ENCODE results near the gene UTS2B.

The UTS2B gene

DNA sequence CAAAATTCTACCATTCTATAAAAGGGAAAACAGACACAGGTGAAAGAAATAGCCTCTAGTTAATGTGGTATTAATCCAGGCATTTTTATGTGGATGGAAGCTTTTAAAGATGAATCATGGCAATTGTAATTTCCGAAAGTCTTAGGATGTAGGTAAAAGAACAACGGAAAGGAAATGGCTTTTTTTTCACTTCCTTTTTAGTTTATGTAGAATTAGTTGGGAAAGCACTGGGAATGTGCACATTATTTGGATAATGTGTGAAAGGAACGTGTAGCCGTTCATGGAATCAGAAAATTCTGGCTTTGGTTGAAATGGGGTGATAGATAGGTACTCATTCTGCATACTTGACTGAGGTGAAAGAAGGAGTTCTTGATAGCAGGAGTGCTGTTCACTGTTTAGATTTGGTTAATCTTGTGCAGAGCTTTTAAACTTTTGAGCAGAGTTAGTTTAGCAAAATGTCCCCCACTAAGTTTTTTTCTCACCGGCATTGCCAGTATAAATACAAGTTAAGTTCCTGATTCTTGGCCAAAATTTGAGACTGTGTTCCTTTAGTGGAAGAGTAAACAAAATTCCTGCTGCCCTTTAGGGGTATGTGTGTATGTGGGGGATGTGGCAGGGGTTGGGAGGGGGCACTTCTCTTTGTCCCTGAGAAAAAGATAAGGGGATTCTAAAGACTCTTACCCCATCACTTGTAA, 20.2 kb upstream of the UTS2B start:
- DNase-seq = no peak

DNA sequence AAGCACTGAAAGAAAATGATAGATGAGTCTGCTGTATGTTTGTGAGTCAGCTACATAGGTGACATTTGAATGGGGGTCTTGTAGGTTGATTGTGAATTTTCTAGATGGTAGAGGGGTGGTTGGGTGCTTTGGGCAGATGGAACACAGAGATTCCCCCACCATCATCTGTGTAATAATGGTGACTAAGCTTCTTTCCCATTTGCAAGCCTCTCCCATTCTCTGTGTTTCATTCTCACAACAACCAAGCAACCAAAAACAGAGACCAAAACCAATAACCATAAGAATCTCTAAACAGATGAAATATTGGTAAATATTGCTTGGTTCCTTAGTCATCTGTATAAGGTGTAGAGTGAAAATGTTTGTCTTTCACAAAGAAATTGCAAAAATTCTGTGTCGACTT, 17.8 kb upstream of the UTS2B start:
- DNase-seq = no peak

DNA sequence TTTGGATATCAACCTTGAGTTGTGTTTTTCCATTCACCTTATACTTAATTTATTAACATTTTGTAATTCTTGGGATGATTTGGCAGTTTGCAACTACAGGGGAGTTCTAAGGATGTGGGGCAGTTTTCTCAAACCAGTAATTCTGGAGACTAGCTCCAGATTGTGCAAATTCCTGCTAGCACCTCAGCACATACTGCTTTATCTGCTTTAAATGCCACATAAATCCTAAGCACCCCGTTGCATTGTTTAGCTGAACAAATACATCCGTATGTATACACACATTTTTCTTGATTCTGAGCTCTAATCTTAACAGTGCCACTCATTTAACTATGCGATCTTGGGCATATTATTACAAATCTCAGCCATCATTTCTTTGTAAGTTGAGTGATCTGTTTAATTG, 16.9 kb upstream of the UTS2B start:
- no peak for DNase-seq

DNA sequence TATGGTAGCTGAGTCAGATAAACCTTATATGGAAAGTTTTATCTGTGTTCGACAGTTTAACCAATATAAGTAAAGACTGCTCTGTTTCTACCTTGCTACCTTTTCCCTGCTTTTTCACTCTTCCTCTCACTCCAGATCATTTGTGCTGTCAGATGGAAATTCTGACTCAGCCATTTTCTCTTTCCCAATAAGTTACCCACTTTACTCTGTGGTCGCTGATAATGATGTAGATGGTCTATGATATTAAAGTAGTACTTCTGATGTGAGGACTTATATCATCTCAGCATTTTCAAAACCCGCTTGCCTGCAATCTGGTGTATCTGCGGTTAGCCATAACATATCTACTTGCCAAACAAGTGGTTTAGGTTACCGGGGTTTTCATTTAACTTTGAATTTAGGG, 15.0 kb upstream of the UTS2B start:
- peak; percentile 12 for DNase-seq

DNA sequence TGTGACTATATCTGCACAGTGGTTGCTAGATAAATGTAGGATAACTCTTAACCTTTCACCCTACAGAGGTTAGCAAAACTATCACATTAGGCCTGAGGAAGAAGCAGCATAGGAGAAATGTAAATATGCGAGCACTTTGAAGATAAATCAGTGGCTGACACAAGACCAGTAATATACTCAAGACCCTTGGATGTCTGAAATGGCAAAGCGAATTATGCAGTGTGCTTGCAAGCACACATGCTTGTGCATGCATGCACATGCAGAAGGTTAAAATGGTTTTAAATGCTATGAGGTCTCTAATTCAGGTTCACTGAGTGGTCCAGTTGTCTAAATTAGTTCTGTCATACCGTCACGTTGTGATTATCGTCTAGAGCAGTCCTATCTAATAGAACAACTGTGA, 13.6 kb upstream of the UTS2B start:
- DNase-seq = no peak

DNA sequence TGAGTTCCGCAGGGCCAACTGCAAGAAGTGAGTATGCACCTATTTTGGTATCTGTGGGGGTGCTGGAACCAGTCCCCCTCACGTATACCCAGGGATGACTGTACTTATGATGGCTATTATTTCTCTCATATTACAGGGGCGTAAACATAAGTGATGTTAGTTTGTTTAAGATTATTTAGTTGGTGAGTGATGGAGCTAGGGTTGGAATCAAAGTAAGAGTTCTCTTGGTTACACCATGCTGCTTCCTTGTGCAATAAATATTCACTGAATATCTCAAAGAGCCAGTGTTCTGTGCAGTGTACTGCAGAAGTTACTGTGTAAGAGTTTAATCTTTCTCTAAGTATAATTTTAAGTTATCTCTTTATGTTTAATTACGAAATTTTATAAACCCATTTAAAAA, 12.8 kb upstream of the UTS2B start:
- DNase-seq = no peak

DNA sequence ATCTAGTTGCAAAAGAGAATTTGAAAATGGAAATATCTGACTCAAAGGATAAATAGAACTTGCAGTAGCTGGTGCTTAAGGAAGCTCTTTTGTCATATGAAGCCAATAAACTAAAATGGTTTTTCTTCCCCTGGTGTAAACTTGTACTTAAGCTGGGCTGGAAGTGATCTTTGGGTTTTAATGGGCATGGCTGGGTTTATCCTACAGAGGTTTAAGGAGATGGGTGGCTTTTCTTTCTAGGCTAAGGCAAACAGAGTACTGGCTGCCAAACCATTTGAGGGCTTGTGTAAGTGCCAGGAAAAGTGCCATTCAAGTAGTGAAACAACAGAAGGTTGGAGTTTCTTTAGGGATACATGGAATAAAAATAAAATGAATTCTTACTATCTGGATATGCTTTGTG, 12.1 kb upstream of the UTS2B start:
- DNase-seq = no peak

DNA sequence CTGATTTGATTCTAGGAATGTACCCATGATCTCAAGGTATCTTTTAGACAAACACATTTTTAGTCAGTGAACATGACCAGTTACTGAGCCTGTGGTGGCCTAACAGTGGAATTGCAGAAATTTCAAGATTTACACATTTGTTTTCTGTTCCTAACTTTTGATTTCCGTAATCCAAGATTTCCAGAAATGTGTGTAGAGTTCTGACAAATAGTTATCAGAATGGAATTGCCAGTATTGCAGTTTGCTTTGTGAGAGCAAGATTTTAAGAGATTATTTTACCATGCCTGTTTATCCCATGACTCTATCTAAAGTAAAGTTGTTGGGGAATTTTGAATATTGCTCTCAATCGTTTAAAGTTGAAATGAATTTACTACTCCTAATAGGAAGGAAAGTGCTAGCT, 11.7 kb upstream of the UTS2B start:
- DNase-seq = no peak

DNA sequence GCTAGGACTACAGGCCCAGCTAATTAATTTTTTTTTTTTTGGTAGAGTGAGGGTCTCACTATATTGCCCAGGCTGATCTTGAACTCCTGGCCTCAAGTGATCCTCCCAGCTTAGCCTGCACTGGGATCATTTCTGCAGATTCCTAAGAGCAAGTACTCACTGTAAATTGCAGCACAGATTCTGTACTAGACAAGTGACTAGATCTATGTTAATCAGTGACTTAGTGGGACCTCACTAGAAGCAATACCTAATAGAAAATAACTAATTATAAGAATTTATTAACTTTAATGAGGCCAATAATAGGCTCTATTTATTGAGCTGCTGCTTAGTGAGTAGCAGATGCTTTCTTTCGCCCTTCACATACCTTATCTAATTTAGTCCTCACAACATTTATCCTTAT, 10.6 kb upstream of the UTS2B start:
- no peak for DNase-seq

DNA sequence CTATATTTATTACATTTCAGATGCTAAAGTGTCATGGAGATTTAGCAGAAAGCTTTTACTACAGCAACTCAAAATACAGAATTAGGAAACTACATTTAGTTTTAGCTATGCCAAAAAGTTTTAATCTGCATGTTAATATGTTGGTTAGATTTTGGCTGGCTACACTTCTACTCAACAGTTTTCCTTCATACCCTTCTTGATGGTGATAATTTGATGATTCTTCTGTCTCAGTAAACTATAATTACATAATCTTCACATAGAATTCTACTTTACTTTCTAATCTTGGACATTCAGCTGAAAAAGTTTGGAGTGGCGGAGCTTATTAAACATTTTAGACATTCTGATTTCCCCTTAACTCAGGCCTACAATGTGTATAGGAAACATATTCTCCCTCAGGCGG, 10.0 kb upstream of the UTS2B start:
- DNase-seq = no peak

DNA sequence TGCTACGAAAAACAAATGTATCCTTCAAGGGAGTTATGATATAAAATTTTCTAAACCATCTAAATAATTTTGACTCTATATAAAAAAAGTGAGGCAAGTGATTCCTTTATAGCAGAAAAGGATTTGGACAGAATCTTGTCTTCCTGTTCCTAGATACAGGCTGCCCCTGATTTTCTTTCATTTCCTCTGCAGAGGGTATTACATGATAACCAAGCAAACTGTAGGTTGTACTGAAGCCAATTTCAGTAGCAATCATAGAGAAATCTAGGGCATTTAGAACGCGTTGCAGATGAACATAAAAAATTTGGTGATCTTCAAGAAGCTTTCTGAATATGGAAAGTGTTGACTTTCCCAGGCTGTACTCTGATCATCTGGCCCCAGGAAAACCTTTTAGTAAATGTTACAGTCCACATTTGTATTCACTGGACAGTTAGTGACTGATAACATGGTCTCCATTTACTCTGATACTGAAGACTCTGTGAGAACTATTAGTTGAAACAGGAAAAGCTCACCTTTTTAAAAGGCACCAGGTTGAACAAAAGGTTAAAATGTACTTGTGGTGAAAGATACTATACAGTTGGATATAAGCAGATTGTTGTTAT, 9.1 kb upstream of the UTS2B start:
- no peak for DNase-seq

DNA sequence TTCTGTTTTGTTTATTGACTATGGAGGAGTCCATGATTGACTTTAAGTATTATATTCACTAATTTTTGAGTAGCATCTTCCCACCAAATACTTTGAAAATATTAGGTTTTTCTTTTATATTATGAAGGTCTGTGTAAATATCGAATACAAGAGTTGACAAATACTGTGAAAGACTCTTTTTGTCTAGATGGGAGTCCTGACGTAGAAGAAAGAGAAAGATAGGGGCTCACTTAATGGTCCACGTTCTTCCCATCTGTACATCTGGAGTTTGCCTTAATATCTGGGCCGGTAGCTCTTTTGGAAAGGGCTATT, 7.8 kb upstream of the UTS2B start:
- DNase-seq = no peak

DNA sequence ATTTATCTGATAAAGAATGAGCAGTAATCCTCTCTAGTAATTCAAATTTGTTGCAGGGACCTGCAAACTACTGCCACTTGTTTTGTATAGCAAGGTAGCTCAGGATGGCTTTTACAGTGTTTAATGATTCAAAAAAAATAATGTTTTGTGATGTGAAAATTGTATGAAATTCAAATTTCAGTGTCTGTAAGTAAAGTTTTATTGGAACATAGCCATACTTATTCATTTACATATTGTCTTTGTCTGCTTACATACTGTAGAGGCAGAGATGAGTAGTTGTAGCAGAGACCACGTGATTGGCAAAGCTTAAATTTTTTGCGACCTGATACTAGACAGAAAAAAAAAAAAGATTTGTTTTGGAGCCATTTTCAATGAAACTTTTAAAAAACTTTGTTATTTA, 6.5 kb upstream of the UTS2B start:
- DNase-seq = no peak

DNA sequence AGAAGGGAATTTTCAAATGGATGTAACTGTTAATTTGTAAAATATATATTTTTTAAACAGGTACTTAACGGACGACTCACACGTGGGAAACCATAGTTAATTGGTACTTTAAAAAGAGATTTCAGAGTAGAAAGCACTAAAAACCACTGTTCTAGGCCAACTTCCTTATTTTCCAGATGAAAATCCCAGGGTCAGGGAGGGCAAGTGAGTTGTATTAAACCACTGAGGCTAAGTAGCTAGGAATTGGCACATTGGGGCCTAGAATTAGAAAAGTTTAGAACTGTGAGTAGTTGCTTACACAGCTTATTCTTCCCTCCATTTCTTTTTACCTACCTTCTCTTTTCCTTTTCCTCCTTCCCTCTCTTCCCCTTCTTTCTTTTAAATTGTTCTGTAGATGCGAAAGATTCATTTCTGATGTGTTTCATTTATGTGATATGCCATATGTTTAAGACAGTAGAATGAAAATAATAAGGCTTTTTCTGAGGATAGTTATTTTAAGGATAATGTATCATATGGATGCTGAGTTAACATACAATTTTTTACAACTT, 4.1 kb upstream of the UTS2B start:
- DNase-seq = no peak

DNA sequence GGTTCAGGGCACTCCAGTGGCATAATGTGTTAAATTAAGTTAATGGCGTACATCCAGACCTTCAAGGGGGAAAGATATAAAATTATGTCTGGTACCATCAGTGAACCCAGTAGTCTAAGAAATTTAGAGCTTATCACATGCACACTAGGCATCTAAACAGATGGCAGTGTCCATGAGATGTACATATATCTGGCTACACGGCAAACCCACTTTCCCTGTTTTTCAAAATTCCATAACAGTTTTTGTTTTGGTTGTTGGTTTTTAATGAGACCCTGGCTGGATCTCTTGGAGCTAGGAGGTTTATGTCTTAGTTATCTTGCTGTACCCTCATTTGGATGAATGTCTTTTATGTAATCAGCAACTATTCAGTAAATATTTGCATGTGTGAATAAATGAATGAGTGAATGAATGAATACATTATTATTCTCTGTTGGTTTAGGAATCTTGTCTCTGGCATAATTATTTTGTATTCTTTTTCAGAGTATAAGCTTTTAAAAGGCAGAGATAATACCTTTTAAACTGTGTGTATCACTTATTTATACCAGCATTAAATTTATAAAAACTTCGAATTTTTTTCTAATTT, 3.1 kb upstream of the UTS2B start:
- DNase-seq = no peak

DNA sequence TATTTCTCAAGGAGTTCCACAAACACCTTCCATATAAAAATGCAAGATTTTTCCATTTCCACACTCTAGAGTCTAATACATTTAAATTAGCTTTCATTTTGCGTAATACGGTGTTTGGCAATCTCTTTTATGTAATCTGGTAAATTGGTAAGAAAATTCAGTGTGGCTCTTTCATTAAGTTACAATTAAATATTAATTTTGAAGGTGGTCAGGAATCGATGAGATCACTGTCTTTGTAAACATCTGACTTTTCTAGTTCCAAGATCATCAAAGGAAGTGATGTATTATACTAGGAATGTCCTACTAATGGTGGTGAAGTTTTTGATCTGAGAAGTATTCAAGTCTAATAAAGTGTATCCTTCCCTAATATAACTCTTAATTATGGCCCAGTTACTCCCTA, 1.1 kb upstream of the UTS2B start:
- no peak for DNase-seq

DNA sequence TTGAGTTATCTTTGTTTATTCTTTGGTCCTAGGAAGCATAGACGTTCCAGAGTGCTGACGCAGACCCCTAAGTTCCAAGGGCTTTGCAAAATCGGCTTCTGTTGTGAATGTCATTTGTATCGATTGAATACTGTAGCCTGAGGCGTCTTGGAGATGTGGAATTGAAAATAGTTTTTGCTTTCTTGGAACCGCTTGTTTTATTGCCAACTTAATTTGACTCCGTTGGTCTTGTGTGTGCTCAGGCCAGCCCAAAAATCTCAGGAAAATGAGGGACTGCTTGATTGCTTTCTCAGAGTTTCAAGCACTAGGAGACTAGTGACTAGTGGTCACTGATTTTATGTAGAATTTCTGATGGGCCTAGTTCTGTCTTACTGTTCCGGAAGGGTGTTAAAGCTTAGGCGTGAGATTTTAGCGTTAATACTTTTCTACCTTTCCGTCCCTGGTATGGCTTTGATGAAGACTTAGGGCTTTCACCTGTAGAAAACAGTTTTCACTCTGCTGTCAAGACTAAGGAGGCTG, 263 bp upstream of the UTS2B start:
- no peak for DNase-seq

DNA sequence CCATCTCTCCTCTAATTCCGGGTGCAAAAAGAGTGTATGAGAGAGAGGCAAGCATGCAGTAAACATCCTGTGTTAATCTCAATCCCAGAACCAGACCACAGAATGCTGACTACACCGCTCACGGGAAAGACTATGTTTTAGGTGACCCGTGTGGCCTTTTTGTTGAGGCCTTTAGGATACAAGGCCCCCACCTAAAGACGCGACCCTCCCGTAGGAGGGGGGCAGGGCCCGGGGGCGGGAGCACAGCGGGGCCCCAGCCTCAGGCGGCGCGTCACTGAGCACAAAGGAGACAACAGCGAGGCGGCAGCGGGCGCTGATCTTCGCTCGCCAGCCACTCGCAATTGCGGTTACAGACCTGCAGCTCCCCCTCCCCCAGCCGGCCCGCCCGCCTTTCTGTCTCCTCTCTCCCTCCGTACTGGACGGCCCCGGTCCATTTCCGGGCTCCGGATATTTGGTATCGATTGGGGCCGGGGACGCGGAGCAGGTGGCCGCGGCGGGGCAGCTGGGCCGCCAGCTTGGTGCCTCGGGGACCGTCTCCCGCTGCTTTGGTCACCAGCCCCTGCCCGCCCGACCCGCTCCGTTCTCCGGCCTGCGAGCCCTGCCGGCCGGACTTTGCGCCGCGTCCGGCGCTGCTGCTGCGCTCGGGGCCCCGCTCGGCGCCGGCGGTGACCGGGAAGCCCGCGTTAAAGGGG, 1.2 kb downstream of the UTS2B start, which contains the start of gene CCDC50:
CCDC50 (plus strand) TSS at position 433 of the 692 bp plus-strand sequence. CDS start 281 bp downstream, outside the sequence.
- DNase-seq = peak; percentile 64

DNA sequence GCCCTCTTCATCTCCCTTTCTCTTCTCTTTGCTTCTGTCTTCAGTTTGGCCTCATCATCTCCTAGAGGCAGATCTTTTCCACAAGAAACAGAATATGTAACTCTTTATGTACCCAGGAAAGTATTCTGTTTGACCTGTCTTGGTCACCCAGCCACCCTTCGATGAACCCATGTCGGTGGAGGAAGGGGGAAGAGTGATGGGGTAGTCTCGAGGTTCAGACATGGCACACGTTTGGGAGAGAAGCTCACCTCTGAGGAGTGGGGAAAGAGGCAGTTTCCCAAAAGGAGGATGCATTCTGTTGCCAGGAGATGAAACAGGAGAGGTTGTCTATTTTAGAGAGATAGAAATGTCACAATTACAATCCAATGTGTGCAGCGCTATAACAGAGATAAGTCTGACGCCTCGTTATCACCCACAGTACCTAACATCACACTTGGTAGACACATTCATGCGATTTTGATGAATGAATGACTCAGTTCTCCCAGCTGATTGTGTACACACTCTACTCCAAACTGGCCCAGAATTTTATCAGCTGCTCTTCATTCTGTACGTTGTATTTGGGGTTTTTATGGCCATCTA, 1.9 kb downstream of the UTS2B start:
- no peak for DNase-seq

DNA sequence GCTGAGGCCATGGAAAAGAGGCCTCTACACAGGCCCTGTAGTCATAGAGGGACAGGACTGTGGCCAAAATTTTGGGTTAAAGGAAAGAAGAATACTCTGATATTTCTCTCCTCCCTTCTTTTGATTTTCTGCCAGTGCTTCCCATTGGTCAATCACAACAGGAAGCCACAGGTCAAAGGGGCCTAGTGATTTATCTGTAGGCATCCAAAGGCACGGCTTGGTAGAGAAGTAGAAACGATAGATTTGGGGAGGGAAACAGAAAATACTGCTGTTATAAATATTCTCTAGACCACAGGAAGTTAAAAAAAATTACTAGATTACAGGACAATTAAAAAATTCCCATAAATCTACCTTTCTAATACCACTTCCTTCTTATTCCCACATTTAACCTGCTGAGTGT, 2.8 kb downstream of the UTS2B start:
- DNase-seq = no peak

DNA sequence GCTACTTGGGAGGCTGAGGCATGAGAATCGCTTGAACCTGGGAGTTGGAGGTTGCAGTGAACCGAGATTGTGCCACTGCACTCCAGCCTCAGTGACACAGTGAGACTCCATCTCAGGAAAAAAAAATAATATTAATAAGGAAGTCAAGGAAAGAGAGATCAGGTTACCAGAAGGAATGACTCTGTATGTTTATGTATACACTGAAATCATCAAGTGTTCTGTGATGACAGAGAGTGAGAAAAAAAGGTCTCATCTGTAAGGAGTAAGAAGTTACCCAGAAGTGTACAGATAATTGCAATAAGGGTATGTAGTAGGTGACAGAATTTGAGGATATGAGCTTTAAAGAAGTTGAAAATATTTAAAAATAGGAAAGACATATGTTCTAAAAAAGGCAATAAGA, 5.4 kb downstream of the UTS2B start:
- DNase-seq = no peak

DNA sequence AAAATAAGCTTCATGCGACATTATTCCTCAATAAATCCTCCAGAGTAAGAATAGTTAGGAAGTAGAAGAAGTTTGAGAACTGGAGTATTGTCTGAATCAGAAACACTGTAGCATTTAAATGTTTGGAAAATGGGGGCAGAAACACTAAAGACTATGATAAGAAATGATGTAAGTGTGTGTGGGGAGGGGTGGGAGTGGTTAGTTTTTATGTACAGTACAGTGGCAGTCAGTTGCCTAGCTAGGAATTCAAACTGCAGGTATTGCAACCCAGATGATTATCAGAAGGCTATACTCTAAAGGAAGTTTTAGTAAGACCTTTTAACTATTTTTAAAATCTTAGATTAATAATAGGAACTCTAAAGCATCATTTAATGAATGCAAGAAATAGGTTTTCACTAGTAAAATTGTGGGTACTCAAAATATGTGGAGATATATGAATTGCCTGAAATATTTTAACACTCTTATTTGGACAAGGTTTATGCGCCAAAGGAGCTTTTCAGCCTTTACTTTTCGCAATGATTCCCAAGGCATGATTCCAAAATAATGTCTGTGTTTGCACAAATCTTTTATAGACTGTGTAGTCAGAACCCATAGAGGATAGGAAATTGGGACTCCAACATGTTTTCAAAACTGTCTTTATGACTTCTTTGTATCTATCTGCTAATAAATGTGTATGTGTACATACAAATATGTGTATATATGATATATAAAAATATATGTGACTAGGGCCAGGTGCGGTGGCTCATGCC, 9.1 kb downstream of the UTS2B start:
- DNase-seq = no peak

DNA sequence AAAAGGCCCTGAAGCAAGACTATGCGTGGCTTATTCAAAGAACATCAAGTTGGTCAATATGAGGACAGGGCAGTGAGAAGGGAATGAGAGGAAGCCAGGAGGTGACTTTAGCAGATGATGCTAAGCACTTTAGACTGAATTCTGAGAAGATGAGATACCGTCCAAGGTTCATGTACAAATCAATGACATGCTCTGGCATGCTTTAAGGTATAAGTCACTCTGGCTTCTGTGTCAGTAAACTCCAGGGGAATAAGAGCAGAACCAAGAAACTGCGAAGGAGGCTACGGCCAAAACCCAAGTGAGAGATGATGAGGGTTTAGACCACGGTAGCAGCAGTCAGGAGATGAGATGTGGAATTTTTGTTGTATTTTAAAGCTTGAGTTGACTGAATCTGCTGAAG, 10.0 kb downstream of the UTS2B start:
- no peak for DNase-seq
